SK-N-SH treated with all-trans-retinoic acid at 6 μM for 48 hours (cell line): ENCODE data around the gene CHRNA7.

Experiments used
- ISL1 ChIP-seq: fragments of 250-450 bp; sonication (Bioruptor Pico); IDR thresholded peaks from 2 replicates; pipeline ENCODE4 v2.1.2; 2022; ENCODE audit warnings: mild to moderate bottlenecking, moderate library complexity
- PPARA ChIP-seq: fragments of 250-450 bp; sonication (Bioruptor Pico); IDR thresholded peaks from 2 replicates; pipeline ENCODE4 v1.5.0; 2020; ENCODE audit warnings: mild to moderate bottlenecking, borderline replicate concordance
- TCF4 ChIP-seq: fragments of 250-450 bp; sonication (Bioruptor Pico); IDR thresholded peaks from 2 replicates; pipeline ENCODE4 v1.8.0; 2021; ENCODE audit warnings: mild to moderate bottlenecking, moderate library complexity, borderline replicate concordance
- ZFP3 ChIP-seq: fragments of 250-450 bp; sonication (Bioruptor Pico); IDR thresholded peaks from 2 replicates; pipeline ENCODE4 v1.5.0; 2020; ENCODE audit warnings: mild to moderate bottlenecking, moderate library complexity
- TF ChIP-seq, protein P1 (sequence below): fragments of 250-450 bp; sonication (Bioruptor Pico); IDR thresholded peaks from 2 replicates; pipeline ENCODE4 v1.8.0; 2020; ENCODE audit warnings: mild to moderate bottlenecking, moderate library complexity, borderline replicate concordance

DNA sequence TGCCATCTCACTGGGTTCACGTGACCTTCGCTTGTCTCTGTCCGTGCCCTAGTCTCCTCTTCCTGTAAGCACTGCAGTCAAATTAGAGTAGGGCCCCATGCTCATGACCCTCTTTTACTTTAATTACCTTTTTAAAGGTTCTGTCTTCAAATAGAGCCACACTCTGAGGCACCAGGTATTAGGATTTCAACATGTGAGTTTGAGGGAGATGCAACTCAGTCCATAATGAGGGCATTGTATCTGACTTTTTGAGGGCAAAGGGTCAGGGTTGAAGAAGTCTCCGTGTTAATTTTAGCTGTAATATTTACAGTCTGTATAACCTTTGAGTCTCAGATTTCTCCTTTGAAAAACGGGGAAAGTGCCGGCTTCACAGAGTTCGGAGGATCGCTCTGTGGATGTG, 82.9 kb downstream of the CHRNA7 start:
- TF ChIP-seq ISL1 (CRISPR knock-in tag) (no peak), PPARA (no peak), TCF4 (CRISPR knock-in tag) (no peak), ZFP3 (CRISPR knock-in tag) (no peak)
- TF ChIP-seq, protein P1, sequence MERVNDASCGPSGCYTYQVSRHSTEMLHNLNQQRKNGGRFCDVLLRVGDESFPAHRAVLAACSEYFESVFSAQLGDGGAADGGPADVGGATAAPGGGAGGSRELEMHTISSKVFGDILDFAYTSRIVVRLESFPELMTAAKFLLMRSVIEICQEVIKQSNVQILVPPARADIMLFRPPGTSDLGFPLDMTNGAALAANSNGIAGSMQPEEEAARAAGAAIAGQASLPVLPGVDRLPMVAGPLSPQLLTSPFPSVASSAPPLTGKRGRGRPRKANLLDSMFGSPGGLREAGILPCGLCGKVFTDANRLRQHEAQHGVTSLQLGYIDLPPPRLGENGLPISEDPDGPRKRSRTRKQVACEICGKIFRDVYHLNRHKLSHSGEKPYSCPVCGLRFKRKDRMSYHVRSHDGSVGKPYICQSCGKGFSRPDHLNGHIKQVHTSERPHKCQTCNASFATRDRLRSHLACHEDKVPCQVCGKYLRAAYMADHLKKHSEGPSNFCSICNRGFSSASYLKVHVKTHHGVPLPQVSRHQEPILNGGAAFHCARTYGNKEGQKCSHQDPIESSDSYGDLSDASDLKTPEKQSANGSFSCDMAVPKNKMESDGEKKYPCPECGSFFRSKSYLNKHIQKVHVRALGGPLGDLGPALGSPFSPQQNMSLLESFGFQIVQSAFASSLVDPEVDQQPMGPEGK (CRISPR knock-in tag), result no peak
